HEK293 (cell line): ENCODE data around the gene ENO4.

Source experiments
- CTCF ChIA-PET: fragments of 350-600 bp; formaldehyde crosslinking; extraction: SDS; loops from one replicate; lab custom pipeline; 2021; ENCODE audit warnings: antibody characterized with exemption; lab: Yijun Ruan, JAX
- POLR2A ChIA-PET: fragments of 300-600 bp; formaldehyde crosslinking; extraction: SDS; loops from one replicate; lab custom pipeline; 2020; ENCODE audit warnings: antibody characterized with exemption, inconsistent platforms; lab: Yijun Ruan, JAX
- H3K27ac ChIP-seq: fragments of 200-500 bp; sonication (Bioruptor generic); 2 replicates; pipeline ENCODE4 v1.5.1; 2014; ENCODE audit warnings: low read depth, low read length, control low read depth, inconsistent platforms; ENCODE audit errors: extremely low read depth
- H3K36me3 ChIP-seq, 2 experiments: fragments of 200-500 bp in 1 of 2; sonication (Bioruptor generic) in 1 of 2; 1 replicate in 1 of 2; 2 replicates in 1 of 2; pipeline ENCODE4 v1.5.1; 2014 to 2017; ENCODE audit warnings: inconsistent platforms in 2 of 2, low read length in 2 of 2; ENCODE audit not compliant: control insufficient read depth in 2 of 2, insufficient read depth in 1 of 2
- H3K4me1 ChIP-seq: fragments of 200-500 bp; sonication (Bioruptor generic); 2 replicates; pipeline ENCODE4 v1.5.1; 2014; ENCODE audit warnings: mild to moderate bottlenecking, low read length, inconsistent platforms; ENCODE audit not compliant: control insufficient read depth, insufficient read depth
- H3K4me3 ChIP-seq: 2 replicates; pipeline ENCODE4 v1.5.1; 2011; ENCODE audit warnings: low read depth, mild to moderate bottlenecking, control low read depth, low read length, moderate library complexity
- H3K9me3 ChIP-seq: fragments of 200-500 bp; sonication (Bioruptor generic); 2 replicates; pipeline ENCODE4 v1.5.1; 2014; ENCODE audit warnings: low read depth, low read length, inconsistent platforms; ENCODE audit not compliant: control insufficient read depth, insufficient read depth
- BCL11A ChIP-seq: fragments of 450-650 bp; formaldehyde crosslinking; IDR thresholded peaks from 2 replicates; pipeline ENCODE4 v1.5.1; 2016; ENCODE audit warnings: low read depth, missing biosample characterization, missing genetic modification characterization
- EGR2 ChIP-seq: fragments of 450-650 bp; formaldehyde crosslinking; IDR thresholded peaks from 2 replicates; pipeline ENCODE4 v1.5.1; 2016; ENCODE audit warnings: low read depth, missing biosample characterization, missing genetic modification characterization
- KLF9 ChIP-seq: fragments of 450-650 bp; formaldehyde crosslinking; IDR thresholded peaks from 2 replicates; pipeline ENCODE4 v1.5.1; 2016; ENCODE audit warnings: missing biosample characterization, missing genetic modification characterization, low read depth
- MYNN ChIP-seq: fragments of 450-650 bp; formaldehyde crosslinking; IDR thresholded peaks from 2 replicates; pipeline ENCODE4 v1.5.1; 2016; ENCODE audit warnings: missing biosample characterization, missing genetic modification characterization, borderline replicate concordance
- YY1 ChIP-seq: fragments of 450-650 bp; formaldehyde crosslinking; IDR thresholded peaks from 2 replicates; pipeline ENCODE4 v1.5.1; 2018; ENCODE audit warnings: missing biosample characterization, missing genetic modification characterization
- ZFHX2 ChIP-seq: fragments of 450-650 bp; formaldehyde crosslinking; conservative IDR thresholded peaks from 2 replicates; pipeline ENCODE4 v1.5.1; 2016; ENCODE audit warnings: missing biosample characterization, missing genetic modification characterization
- ZNF148 ChIP-seq: fragments of 450-650 bp; formaldehyde crosslinking; IDR thresholded peaks from 2 replicates; pipeline ENCODE4 v1.5.0; 2017; ENCODE audit warnings: missing biosample characterization, missing genetic modification characterization, borderline replicate concordance
- ZNF211 ChIP-seq: fragments of 450-650 bp; formaldehyde crosslinking; IDR thresholded peaks from 2 replicates; pipeline ENCODE4 v1.5.1; 2016; ENCODE audit warnings: low read depth, missing biosample characterization, missing genetic modification characterization
- ZNF214 ChIP-seq: fragments of 450-650 bp; formaldehyde crosslinking; IDR thresholded peaks from 2 replicates; pipeline ENCODE4 v1.5.1; 2017; ENCODE audit warnings: missing biosample characterization, mild to moderate bottlenecking, missing genetic modification characterization, borderline replicate concordance
- ZNF324 ChIP-seq: fragments of 450-650 bp; formaldehyde crosslinking; IDR thresholded peaks from 2 replicates; pipeline ENCODE4 v1.5.1; 2016; ENCODE audit warnings: missing biosample characterization, missing genetic modification characterization
- ZNF37A ChIP-seq: fragments of 450-650 bp; IDR thresholded peaks from 2 replicates; pipeline ENCODE4 v1.5.1; 2018; ENCODE audit warnings: missing biosample characterization, missing genetic modification characterization
- ZNF426 ChIP-seq: fragments of 450-650 bp; formaldehyde crosslinking; IDR thresholded peaks from 2 replicates; pipeline ENCODE4 v1.5.1; 2017; ENCODE audit warnings: missing biosample characterization, missing genetic modification characterization, mild to moderate bottlenecking, inconsistent platforms, moderate library complexity
- ZNF449 ChIP-seq: fragments of 450-650 bp; formaldehyde crosslinking; IDR thresholded peaks from 2 replicates; pipeline ENCODE4 v1.5.1; 2017; ENCODE audit warnings: missing biosample characterization, mild to moderate bottlenecking, missing genetic modification characterization, moderate library complexity
- ZNF521 ChIP-seq: fragments of 450-650 bp; formaldehyde crosslinking; IDR thresholded peaks from 2 replicates; pipeline ENCODE4 v1.5.1; 2017; ENCODE audit warnings: missing biosample characterization, mild to moderate bottlenecking, missing genetic modification characterization
- ZNF548 ChIP-seq: fragments of 450-650 bp; formaldehyde crosslinking; IDR thresholded peaks from 2 replicates; pipeline ENCODE4 v1.5.1; 2016; ENCODE audit warnings: missing biosample characterization, missing genetic modification characterization
- ZNF610 ChIP-seq: fragments of 450-650 bp; formaldehyde crosslinking; IDR thresholded peaks from 2 replicates; pipeline ENCODE4 v1.5.1; 2016; ENCODE audit warnings: missing biosample characterization, missing genetic modification characterization, borderline replicate concordance
- ZNF658 ChIP-seq: fragments of 450-650 bp; formaldehyde crosslinking; IDR thresholded peaks from 2 replicates; pipeline ENCODE4; 2016; ENCODE audit warnings: missing biosample characterization, missing genetic modification characterization
- ZNF664 ChIP-seq: fragments of 450-650 bp; formaldehyde crosslinking; IDR thresholded peaks from 2 replicates; pipeline ENCODE4 v1.5.1; 2016; ENCODE audit warnings: missing biosample characterization, missing genetic modification characterization
- ZSCAN4 ChIP-seq: fragments of 450-650 bp; formaldehyde crosslinking; IDR thresholded peaks from 2 replicates; pipeline ENCODE4 v1.5.1; 2017; ENCODE audit warnings: missing biosample characterization, missing genetic modification characterization
- ZXDB ChIP-seq: fragments of 450-650 bp; formaldehyde crosslinking; IDR thresholded peaks from 2 replicates; pipeline ENCODE4 v1.5.1; 2016; ENCODE audit warnings: missing biosample characterization, missing genetic modification characterization

ENO4 gene

GRCh38 chr10:116899626-116900025 lies 50.3 kb downstream of the ENO4 start:
- no peaks in the 10 kb centered on the region for H3K9me3 ChIP-seq
- peaks cover 6 to 39% of the 10 kb centered on the region in 2 experiments; a peak in 2 of 3 replicates for H3K36me3 ChIP-seq
- H3K4me1 ChIP-seq = no peaks in the 10 kb centered on the region
- ChIA-PET CTCF (no interaction called here), POLR2A (no interaction called here)
- TF ChIP-seq ZNF664 (tag by site-specific recombination) (no peak), ZNF449 (tag by site-specific recombination) (no peak), KLF9 (tag by site-specific recombination) (no peak), ZNF214 (tag by site-specific recombination) (no peak), ZSCAN4 (tag by site-specific recombination) (no peak), YY1 (tag by site-specific recombination) (no peak), MYNN (tag by site-specific recombination) (no peak), ZNF148 (tag by site-specific recombination) (no peak), ZNF324 (tag by site-specific recombination) (no peak)
- H3K4me3 ChIP-seq = no peak overlapping the region
- no peak overlapping the region for H3K27ac ChIP-seq

GRCh38 chr10:116905845-116906210 lies 56.5 kb downstream of the ENO4 start:
- H3K4me3 ChIP-seq = no peak overlapping the region
- peaks cover 16 to 44% of the 10 kb centered on the region in 2 experiments for H3K36me3 ChIP-seq
- no peak overlapping the region for H3K27ac ChIP-seq
- H3K9me3 ChIP-seq = no peaks in the 10 kb centered on the region
- CTCF ChIA-PET = no interaction called here
- no peaks in the 10 kb centered on the region for H3K4me1 ChIP-seq
- TF ChIP-seq ZFHX2 (tag by site-specific recombination) (no peak), BCL11A (tag by site-specific recombination) (no peak), ZNF658 (tag by site-specific recombination) (no peak), ZNF426 (tag by site-specific recombination) (no peak), ZNF37A (tag by site-specific recombination) (no peak), ZXDB (tag by site-specific recombination) (no peak), ZNF521 (no peak), EGR2 (tag by site-specific recombination) (no peak), ZNF211 (tag by site-specific recombination) (no peak), ZNF548 (tag by site-specific recombination) (no peak), ZNF610 (tag by site-specific recombination) (no peak)
- TF ChIP-seq, all 188 proteins: peak for 0
- POLR2A ChIA-PET = no interaction called here
